Uterus (tissue), 4 donors: ENCODE data around the gene MVK. TPM values are rescaled to one million over a fixed set of nuclear protein-coding genes. Genes with fewer than 3 reads are reported as not detected.

Experiments
- DNase-seq, 2 donors: peaks; one replicate each; pipeline ENCODE4 v3.0.0-alpha.2; 2019 to 2020
- H3K27ac ChIP-seq, 2 donors: fragments of 200-600 bp; sonication (generic); 1 replicate in 1 of 2; 2 replicates in 1 of 2; pipeline ENCODE4 v1.5.1; 2016 to 2018
- H3K27me3 ChIP-seq, 2 donors: fragments of 200-600 bp; sonication (generic); one replicate each; pipeline ENCODE4 v1.5.1; 2018 to 2019; ENCODE audit warnings: control low read depth in 1 of 2
- H3K36me3 ChIP-seq, 2 donors: fragments of 200-600 bp; sonication (generic); one replicate each; pipeline ENCODE4 v1.5.1; 2019; ENCODE audit warnings: control low read depth in 1 of 2
- H3K4me1 ChIP-seq, 2 donors: fragments of 200-600 bp; sonication (generic); one replicate each; pipeline ENCODE4 v1.5.1; 2018 to 2019; ENCODE audit warnings: control low read depth in 1 of 2
- H3K4me3 ChIP-seq, 2 donors: fragments of 200-600 bp; sonication (generic); 1 replicate in 1 of 2; 2 replicates in 1 of 2; pipeline ENCODE4 v1.5.1; 2018 to 2019; ENCODE audit warnings: mild to moderate bottlenecking in 1 of 2
- H3K9me3 ChIP-seq, 2 donors: fragments of 200-600 bp; sonication (generic); one replicate each; pipeline ENCODE4 v1.5.1; 2019; ENCODE audit warnings: control low read depth in 1 of 2
- CTCF ChIP-seq, 4 experiments: fragments of 200-600 bp in 2 of 4; fragments of 450-650 bp in 2 of 4; sonication (generic) in 2 of 4; IDR thresholded peaks; one replicate each; pipeline ENCODE4 v1.5.1; 2016 to 2019; ENCODE audit warnings: antibody characterized with exemption in 4 of 4, mild to moderate bottlenecking in 2 of 4, moderate library complexity in 1 of 4
- POLR2A ChIP-seq, 2 donors: fragments of 450-650 bp; IDR thresholded peaks; one replicate each; pipeline ENCODE4 v1.6.1; 2016; ENCODE audit warnings: antibody characterized with exemption in 2 of 2, mild to moderate bottlenecking in 1 of 2, moderate library complexity in 1 of 2
- intact Hi-C: fragments of 100-400 bp; cut with DNase I; formaldehyde crosslinking; loops from one replicate; pipeline ENCODE4 v1.15.1; 2023; ENCODE audit warnings: low total_unique reads
- total RNA-seq, 4 donors: library from RNA; depleted of rRNA in 3 of 4; stranded (reverse); fragments of >200 nt in 3 of 4; gene quantifications; one replicate each; pipeline versions ENCODE4 v1.1.0 to v1.2.4, GENCODE V29; 2014 to 2023
- donor health status: DM: yes; HTN: yes; CAD: no.

The MVK gene
- 10 to 100 TPM in 2 of 4 donors, 1 to 10 TPM in 1, under 1 TPM in 1; 0.26 to 17.1 (median 11.4) TPM for total RNA-seq

GRCh38 chr12:109573029-109573913 is at the start of gene MVK, which contains the start of gene MMAB:
Gene MVK, plus strand, starts transcription at chr12:109573794. Its CDS starts 1,029 bp downstream, at chr12:109574823.
Gene MMAB, minus strand, starts transcription at chr12:109573504. Its CDS starts 24 bp downstream, at chr12:109573480.
- peak in 1 of 4 experiments; percentile 34 for TF ChIP-seq CTCF (IDR thresholded peaks at IDR 0.05)
- peak; percentile 21 to 70 for TF ChIP-seq POLR2A (IDR thresholded peaks at IDR 0.05)
- no peaks in the 10 kb centered on the region for H3K27me3 ChIP-seq
- no peaks in the 10 kb centered on the region for H3K9me3 ChIP-seq
- peak within 1 kb of the TSS; percentile 71 to 89 for H3K27ac ChIP-seq
- DNase-seq, result peak; percentile 98 to 99
- peak within 1 kb of the TSS; percentile 74 to 93 for H3K4me3 ChIP-seq
- intact Hi-C loops, result no loop called here
- H3K4me1 ChIP-seq, result peaks cover 0 to 5% of the 10 kb centered on the region in 2 donors
- H3K36me3 ChIP-seq, result no peaks in the 10 kb centered on the region

GRCh38 chr12:109524466-109525278 is 48.9 kb upstream of the MVK start:
- Histone ChIP-seq H3K27me3 (no peaks in the 10 kb centered on the region), H3K36me3 (no peaks in the 10 kb centered on the region), H3K27ac (no peak overlapping the region), H3K4me3 (no peak overlapping the region), H3K9me3 (no peaks in the 10 kb centered on the region), H3K4me1 (no peaks in the 10 kb centered on the region)
- intact Hi-C loops, result no loop called here
- TF ChIP-seq POLR2A (IDR thresholded peaks at IDR 0.05) (no peak), CTCF (IDR thresholded peaks at IDR 0.05) (no peak)
- DNase-seq, result no peak

- no peaks in the 10 kb centered on the region for H3K4me1 ChIP-seq
- DNase-seq, result no peak
- intact Hi-C loops, result no loop called here
Measured at GRCh38 chr12:109525279-109525585, 48.4 kb upstream of the MVK start.

GRCh38 chr12:109527489-109528123 is 46.0 kb upstream of the MVK start:
- H3K36me3 ChIP-seq, result no peaks in the 10 kb centered on the region
- H3K9me3 ChIP-seq, result no peaks in the 10 kb centered on the region
- H3K27ac ChIP-seq, result no peak overlapping the region
- TF ChIP-seq POLR2A (IDR thresholded peaks at IDR 0.05) (no peak), CTCF (IDR thresholded peaks at IDR 0.05) (no peak)
- H3K4me3 ChIP-seq, result no peak overlapping the region
- no peak for DNase-seq
- no peaks in the 10 kb centered on the region for H3K4me1 ChIP-seq
- intact Hi-C loops, result no loop called here
- H3K27me3 ChIP-seq, result no peaks in the 10 kb centered on the region

More at GRCh38 chr12:109525279-109525585, 48.4 kb upstream of the MVK start:
- TF ChIP-seq POLR2A (IDR thresholded peaks at IDR 0.05) (no peak), CTCF (IDR thresholded peaks at IDR 0.05) (no peak)
- no peaks in the 10 kb centered on the region for H3K36me3 ChIP-seq
- no peaks in the 10 kb centered on the region for H3K27me3 ChIP-seq
- no peak overlapping the region for H3K4me3 ChIP-seq
- no peaks in the 10 kb centered on the region for H3K9me3 ChIP-seq
- H3K27ac ChIP-seq, result no peak overlapping the region
